ENCODE data around the gene DCST2.

Gene DCST2

DNA sequence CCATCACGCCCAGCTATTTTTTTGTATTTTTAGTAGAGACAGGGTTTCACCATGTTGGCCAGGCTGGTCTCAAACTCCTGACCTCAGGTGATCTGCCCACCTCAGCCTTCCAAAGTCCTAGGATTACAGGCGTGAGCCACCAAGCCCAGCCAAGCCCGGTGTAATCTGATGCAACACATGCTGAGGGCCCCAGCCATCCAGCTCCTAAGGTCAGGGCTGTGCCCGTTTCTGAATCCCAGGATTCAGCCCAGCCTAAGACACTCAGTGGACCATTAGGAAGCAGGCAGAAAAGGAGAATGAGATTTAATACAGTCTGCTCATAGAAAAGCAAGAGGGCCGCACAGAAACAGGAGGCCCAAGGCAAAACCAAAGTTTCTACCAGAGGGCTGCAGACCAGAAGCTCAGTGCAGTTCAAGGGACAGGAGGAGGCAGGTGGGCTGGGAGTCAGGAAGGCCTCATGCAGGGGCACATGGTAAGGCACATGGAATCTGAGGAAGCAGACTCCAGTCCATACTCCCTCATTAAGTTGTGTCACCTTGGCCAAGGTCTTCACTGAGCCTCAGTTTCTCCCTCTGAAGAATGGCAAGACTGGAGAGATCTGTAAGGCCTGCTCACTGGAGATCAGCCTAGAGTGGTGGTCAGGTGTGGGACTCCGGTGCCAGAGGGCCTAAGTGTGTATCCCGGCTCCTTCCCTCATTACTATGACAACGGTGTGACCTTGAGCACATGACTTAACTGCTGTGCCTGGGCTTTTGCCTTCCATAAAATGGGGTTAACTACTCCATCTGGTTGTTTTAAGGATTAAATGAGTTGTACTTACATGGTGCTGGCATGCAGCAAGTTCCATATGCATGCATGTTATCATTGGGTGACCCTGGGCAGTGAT, 15.1 kb upstream of the DCST2 start:
- DNase-seq, result no peak

- DNase-seq, result peak; percentile 59
Observed at GRCh38 chr1:155044812-155045657, 11.5 kb upstream of the DCST2 start.

- DNase-seq, result no peak
Observed at GRCh38 chr1:155044365-155044764, 10.8 kb upstream of the DCST2 start.

GRCh38 chr1:155043793-155044192, 10.2 kb upstream of the DCST2 start:
- DNase-seq, result no peak

GRCh38 chr1:155043301-155043702, 9.7 kb upstream of the DCST2 start:
- DNase-seq, result no peak

- no peak for DNase-seq
Observed at GRCh38 chr1:155042789-155043188, 9.2 kb upstream of the DCST2 start.

- no peak for DNase-seq
Observed at GRCh38 chr1:155040358-155041093, 6.9 kb upstream of the DCST2 start.

- no peak for DNase-seq
Observed at GRCh38 chr1:155039308-155039669, 5.7 kb upstream of the DCST2 start.

GRCh38 chr1:155038602-155039307, 5.2 kb upstream of the DCST2 start:
- no peak for DNase-seq

GRCh38 chr1:155037851-155038441, 4.4 kb upstream of the DCST2 start:
- DNase-seq, result no peak

DNA sequence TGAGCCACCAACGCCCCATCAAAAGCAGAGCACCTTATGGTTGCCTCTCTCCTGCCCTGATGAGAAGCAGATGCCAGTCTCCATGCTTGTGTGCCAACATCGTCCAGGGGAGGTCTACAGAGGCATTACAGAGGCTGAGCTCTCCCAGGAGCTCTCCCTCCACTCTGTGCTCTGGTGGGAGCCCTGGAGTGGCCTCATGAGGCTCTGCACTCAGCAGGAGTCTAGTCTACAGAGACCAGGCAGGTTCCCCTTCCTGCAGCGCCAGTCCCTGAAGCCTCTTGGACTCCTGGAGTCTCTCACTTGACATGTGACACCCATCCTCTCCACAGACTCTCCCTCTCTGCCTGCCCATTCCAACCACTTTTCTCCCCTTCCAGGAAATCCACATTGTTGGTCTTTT, 3.5 kb upstream of the DCST2 start:
- DNase-seq, result no peak

DNA sequence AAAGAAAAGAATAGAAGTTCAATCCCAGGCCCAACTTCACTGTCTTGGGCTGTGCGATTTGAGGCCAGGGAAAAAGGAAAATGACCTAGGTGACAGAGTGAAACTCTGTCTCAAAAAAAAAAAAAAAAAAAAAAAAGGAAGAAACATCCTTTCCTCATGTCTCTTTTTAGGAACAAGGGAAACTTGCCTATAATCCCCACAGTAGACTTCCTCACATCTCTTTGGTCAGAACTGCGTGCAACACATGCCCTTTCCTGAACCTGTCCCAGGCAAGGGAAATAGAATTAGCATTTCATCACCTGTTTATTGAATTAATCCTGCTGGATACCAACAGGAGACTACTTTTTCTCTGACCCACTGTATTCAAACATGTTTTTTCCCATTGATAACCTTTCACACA, 2.4 kb upstream of the DCST2 start:
- no peak for DNase-seq

DNA sequence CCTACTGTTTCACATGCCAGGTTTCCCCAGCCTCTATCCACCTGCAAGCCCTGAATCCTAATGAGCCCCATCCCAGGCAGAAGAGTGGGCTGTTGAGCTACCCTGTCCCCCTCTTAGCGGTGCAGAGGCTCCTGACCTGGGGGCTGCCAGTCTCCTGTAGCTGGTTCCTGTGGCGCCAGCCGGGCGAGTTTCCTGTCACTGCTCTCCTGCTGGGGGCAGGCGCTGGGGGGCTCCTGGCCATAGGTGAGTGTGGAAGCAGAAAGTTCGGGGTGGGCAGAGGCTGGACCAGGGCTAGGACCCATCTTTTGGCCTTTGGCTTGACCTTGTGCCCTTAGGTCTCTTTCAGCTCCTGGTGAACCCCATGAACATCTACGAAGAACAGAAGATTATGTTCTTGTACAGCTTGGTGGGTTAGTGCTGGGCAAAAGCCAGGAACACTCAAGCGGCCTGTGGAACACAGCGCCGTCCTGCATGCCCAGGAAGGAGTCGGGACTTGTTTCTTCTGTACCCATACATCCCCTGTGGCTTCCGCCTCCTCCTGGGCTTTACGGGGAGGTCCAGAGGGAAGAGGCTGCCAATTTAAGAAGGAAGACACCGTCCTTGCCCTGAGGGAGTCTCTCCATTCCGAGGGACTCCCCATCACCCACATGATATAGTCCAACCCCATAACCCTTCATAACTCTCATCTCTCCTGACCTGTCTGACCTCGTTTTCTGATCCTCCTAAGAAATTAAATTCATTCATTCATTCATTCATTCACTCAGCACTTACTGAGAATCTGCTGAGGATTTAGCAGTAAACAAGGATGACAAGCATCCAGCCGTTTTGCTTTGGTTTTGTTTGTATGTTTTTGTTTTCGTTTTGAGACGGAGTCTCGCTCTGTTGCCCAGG, 982 bp upstream of the DCST2 start:
- DNase-seq, result no peak

DNA sequence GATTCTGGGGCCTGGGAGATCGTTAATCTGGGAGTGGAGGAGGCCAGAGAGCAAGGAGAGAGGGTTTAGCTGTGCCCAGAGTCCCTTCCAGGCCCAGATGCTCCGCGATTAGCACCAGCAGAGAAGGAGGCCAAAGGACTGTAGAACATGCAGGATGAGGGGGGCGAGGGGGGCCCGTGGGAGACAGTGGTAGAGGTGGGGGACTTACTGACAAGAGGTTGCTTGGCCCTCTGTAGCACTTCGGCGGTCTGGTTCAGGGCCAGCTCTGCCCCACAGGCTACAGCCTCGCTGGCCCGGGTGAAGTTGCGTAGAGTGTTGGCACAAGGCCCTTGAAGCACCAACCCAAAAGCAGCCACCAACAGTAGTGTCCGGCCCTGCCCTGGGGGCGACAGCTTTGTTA, 695 bp downstream of the DCST2 start:
- DNase-seq, result no peak

DNA sequence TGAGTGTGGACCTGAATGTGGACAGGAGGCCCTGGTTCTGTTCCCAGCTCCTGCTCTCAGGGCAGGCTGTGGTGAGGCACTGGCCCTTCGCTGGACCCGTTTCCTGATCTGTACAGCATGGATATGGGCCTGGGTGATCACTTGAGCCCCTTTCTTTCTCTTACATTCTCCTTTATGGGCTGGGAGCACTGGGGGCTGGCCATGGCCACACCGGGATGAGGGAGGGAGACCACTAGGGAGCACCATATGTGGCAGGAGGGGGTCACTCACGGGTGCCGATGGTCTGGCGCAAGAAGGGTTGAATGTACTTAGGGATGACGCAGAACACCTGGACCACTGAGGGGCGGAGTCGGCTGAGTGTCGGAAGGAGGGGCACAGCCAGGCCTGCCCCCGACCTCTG, 2.7 kb downstream of the DCST2 start:
- DNase-seq, result no peak

DNA sequence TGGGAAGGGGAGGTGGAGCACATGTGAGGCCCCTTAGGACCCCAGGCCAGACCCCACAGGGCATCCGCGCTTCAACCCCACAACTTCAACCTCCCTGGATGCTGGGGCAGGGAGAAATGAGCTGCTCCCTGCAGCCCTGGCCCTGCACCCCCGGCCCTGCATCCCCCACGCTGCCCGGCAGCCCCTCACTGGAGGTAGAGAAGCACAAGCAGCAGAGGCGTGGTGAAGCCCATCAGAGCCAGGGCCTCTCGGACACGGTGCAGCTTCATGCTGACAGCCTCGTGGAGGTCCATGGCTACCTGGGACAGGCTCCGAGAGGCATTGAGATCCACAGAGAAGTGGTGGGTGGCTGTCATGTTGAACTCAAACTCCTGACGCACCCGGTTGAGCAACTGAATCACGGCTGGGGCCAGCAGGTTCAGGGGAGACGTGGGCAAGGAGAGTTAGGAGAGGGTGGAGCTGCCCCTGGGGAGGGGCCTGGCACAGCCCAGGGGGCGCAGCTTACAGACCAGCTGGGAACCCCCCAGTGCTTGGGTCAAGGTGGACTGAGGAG, 3.3 kb downstream of the DCST2 start:
- no peak for DNase-seq

GRCh38 chr1:155029513-155030242, 3.9 kb downstream of the DCST2 start:
- no peak for DNase-seq

- DNase-seq, result no peak
Observed at GRCh38 chr1:155026588-155026987, 7.0 kb downstream of the DCST2 start.

- no peak for DNase-seq
Observed at GRCh38 chr1:155026154-155026553, 7.4 kb downstream of the DCST2 start.

- DNase-seq, result no peak
Observed at GRCh38 chr1:155024315-155024714, 9.3 kb downstream of the DCST2 start.

Measured in central memory CD4-positive, alpha-beta T cell (primary cell).